ENCODE measurements around the gene TENT4A.

Gene TENT4A

GRCh38 chr5:6781716-6782115 is 68.5 kb downstream of the TENT4A start:
- no peak overlapping the region for H3K4me2 ChIP-seq (ENCODE audit: insufficient read depth, low read length)
- H3K27me3 ChIP-seq (ENCODE audit: insufficient read depth, low read length, poor library complexity): no peaks in the 10 kb centered on the region
- H3K79me2 ChIP-seq (ENCODE audit: insufficient read depth, low read length): no peaks in the 10 kb centered on the region
- H3K4me3 ChIP-seq (ENCODE audit: low read depth in 1 of 2, low read length in 2 of 2): no peak overlapping the region
- H3K27ac ChIP-seq (ENCODE audit: low read length): no peak overlapping the region
- H3K4me1 ChIP-seq (ENCODE audit: insufficient read depth, low read length): no peaks in the 10 kb centered on the region
- H3K36me3 ChIP-seq (ENCODE audit: insufficient read depth, low read length): no peaks in the 10 kb centered on the region
- H4K20me1 ChIP-seq (ENCODE audit: insufficient read depth, low read length): no peaks in the 10 kb centered on the region
- ATAC-seq (ENCODE audit: insufficient read depth, low read depth): no peak
- no peaks in the 10 kb centered on the region for H3K9me3 ChIP-seq (ENCODE audit: insufficient read depth, low read length, severe bottlenecking)
- no peak for DNase-seq
- TF ChIP-seq, protein P1, sequence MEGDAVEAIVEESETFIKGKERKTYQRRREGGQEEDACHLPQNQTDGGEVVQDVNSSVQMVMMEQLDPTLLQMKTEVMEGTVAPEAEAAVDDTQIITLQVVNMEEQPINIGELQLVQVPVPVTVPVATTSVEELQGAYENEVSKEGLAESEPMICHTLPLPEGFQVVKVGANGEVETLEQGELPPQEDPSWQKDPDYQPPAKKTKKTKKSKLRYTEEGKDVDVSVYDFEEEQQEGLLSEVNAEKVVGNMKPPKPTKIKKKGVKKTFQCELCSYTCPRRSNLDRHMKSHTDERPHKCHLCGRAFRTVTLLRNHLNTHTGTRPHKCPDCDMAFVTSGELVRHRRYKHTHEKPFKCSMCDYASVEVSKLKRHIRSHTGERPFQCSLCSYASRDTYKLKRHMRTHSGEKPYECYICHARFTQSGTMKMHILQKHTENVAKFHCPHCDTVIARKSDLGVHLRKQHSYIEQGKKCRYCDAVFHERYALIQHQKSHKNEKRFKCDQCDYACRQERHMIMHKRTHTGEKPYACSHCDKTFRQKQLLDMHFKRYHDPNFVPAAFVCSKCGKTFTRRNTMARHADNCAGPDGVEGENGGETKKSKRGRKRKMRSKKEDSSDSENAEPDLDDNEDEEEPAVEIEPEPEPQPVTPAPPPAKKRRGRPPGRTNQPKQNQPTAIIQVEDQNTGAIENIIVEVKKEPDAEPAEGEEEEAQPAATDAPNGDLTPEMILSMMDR (IDR thresholded peaks at IDR 0.05; ENCODE audit: borderline replicate concordance, extremely low read depth, low read length, poor library complexity, severe bottlenecking): no peak
- TF ChIP-seq EZH2 (IDR thresholded peaks at IDR 0.05; ENCODE audit: borderline replicate concordance, low read depth, low read length, severe bottlenecking): no peak
- no peak overlapping the region for H2AFZ ChIP-seq (ENCODE audit: low read depth, low read length)
- H3K9ac ChIP-seq (ENCODE audit: low read depth, low read length): no peak overlapping the region

- H3K27me3 ChIP-seq (ENCODE audit: insufficient read depth, low read length, poor library complexity): no peaks in the 10 kb centered on the region
Measured at GRCh38 chr5:6783787-6784186, 70.6 kb downstream of the TENT4A start.

DNA sequence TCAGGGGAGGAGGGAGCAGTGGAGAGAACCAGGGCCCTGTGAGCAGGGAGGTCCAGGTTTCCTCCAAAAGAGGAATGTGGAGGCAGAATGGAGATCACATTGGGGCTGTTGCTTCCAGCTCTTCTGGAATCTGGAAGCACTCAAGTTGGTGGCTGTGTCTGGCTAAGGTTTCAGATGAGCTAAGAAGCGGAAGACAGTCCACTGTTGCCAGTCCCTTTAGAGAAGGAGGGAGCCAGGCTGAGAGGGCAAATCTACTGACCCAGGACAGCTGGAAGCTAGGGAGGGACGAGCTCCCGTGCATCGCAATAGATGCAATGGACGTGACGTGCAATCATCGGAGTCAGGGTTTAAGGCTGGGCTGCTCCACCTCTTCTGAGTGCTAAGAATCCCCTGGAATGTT is 71.2 kb downstream of the TENT4A start:
- Histone ChIP-seq H3K27me3 (ENCODE audit: insufficient read depth, low read length, poor library complexity) (no peaks in the 10 kb centered on the region), H3K4me1 (ENCODE audit: insufficient read depth, low read length) (no peaks in the 10 kb centered on the region), H3K27ac (ENCODE audit: low read length) (no peak overlapping the region), H3K4me2 (ENCODE audit: insufficient read depth, low read length) (no peak overlapping the region), H3K79me2 (ENCODE audit: insufficient read depth, low read length) (no peaks in the 10 kb centered on the region), H3K36me3 (ENCODE audit: insufficient read depth, low read length) (no peaks in the 10 kb centered on the region), H3K9me3 (ENCODE audit: insufficient read depth, low read length, severe bottlenecking) (no peaks in the 10 kb centered on the region), H3K4me3 (ENCODE audit: low read depth in 1 of 2, low read length in 2 of 2) (no peak overlapping the region), H3K9ac (ENCODE audit: low read depth, low read length) (no peak overlapping the region), H4K20me1 (ENCODE audit: insufficient read depth, low read length) (no peaks in the 10 kb centered on the region), H2AFZ (ENCODE audit: low read depth, low read length) (no peak overlapping the region)
- no peak for DNase-seq
- no peak for ATAC-seq (ENCODE audit: insufficient read depth, low read depth)
- no peak for TF ChIP-seq EZH2 (IDR thresholded peaks at IDR 0.05; ENCODE audit: borderline replicate concordance, low read depth, low read length, severe bottlenecking)
- TF ChIP-seq, protein P1 (IDR thresholded peaks at IDR 0.05; ENCODE audit: borderline replicate concordance, extremely low read depth, low read length, poor library complexity, severe bottlenecking): no peak

More at GRCh38 chr5:6783787-6784186, 70.6 kb downstream of the TENT4A start:
- Histone ChIP-seq H3K4me3 (ENCODE audit: low read depth in 1 of 2, low read length in 2 of 2) (no peak overlapping the region), H3K79me2 (ENCODE audit: insufficient read depth, low read length) (no peaks in the 10 kb centered on the region), H3K9ac (ENCODE audit: low read depth, low read length) (no peak overlapping the region), H3K4me2 (ENCODE audit: insufficient read depth, low read length) (no peak overlapping the region), H3K9me3 (ENCODE audit: insufficient read depth, low read length, severe bottlenecking) (no peaks in the 10 kb centered on the region), H2AFZ (ENCODE audit: low read depth, low read length) (no peak overlapping the region), H4K20me1 (ENCODE audit: insufficient read depth, low read length) (no peaks in the 10 kb centered on the region), H3K4me1 (ENCODE audit: insufficient read depth, low read length) (no peaks in the 10 kb centered on the region), H3K27ac (ENCODE audit: low read length) (no peak overlapping the region), H3K36me3 (ENCODE audit: insufficient read depth, low read length) (no peaks in the 10 kb centered on the region)
- ATAC-seq (ENCODE audit: insufficient read depth, low read depth) (no peak), DNase-seq (no peak)
- TF ChIP-seq, protein P1 (IDR thresholded peaks at IDR 0.05; ENCODE audit: borderline replicate concordance, extremely low read depth, low read length, poor library complexity, severe bottlenecking): no peak
- TF ChIP-seq EZH2 (IDR thresholded peaks at IDR 0.05; ENCODE audit: borderline replicate concordance, low read depth, low read length, severe bottlenecking): no peak

Data from DND-41 (cell line).